Kidney epithelial cell (primary cell): ENCODE measurements around the gene ADAMTS4. TPM values are rescaled to one million over a fixed set of nuclear protein-coding genes. Genes with fewer than 3 reads are reported as not detected.

Experiments used
- DNase-seq: peaks from one replicate; pipeline ENCODE4 v3.0.0-alpha.2; 2010; ENCODE audit warnings: low read depth
- H3K27me3 ChIP-seq: 2 replicates; pipeline ENCODE4 v1.6.0; 2011; ENCODE audit warnings: low read length; ENCODE audit not compliant: control insufficient read depth, insufficient read depth
- H3K36me3 ChIP-seq: 2 replicates; pipeline ENCODE4 v1.5.1; 2011; ENCODE audit warnings: low read length; ENCODE audit not compliant: control insufficient read depth, insufficient read depth
- H3K4me3 ChIP-seq: 2 replicates; pipeline ENCODE4 v1.5.1; 2011; ENCODE audit warnings: low read depth, mild to moderate bottlenecking, control low read depth, low read length
- CTCF ChIP-seq: IDR thresholded peaks from 2 replicates; pipeline ENCODE4 v1.5.1; 2011; ENCODE audit warnings: mild to moderate bottlenecking, moderate library complexity, low read length, control low read depth, inconsistent platforms; ENCODE audit not compliant: insufficient read depth, poor library complexity, severe bottlenecking
- total RNA-seq: library from RNA; depleted of rRNA; stranded (reverse); fragments of >200 nt; gene quantifications from 2 replicates; pipeline ENCODE4 v1.2.3, GENCODE V29; 2015

ADAMTS4 gene
- total RNA-seq, 1 donor from 2014 or later = 0.33 TPM

- Histone ChIP-seq H3K27me3 (no peaks in the 10 kb centered on the region), H3K4me3 (no peak overlapping the region), H3K36me3 (no peaks in the 10 kb centered on the region)
- no peak for DNase-seq
- TF ChIP-seq CTCF = no peak
Observed at GRCh38 chr1:161145832-161146231, 53.0 kb downstream of the ADAMTS4 start.

GRCh38 chr1:161140755-161141400 lies 58.0 kb downstream of the ADAMTS4 start:
- H3K4me3 ChIP-seq = no peak overlapping the region
- DNase-seq = no peak
- TF ChIP-seq CTCF = no peak
- no peaks in the 10 kb centered on the region for H3K36me3 ChIP-seq
- H3K27me3 ChIP-seq = no peaks in the 10 kb centered on the region

GRCh38 chr1:161139766-161140165 lies 59.1 kb downstream of the ADAMTS4 start:
- H3K27me3 ChIP-seq = no peaks in the 10 kb centered on the region
- no peak for DNase-seq
- H3K4me3 ChIP-seq = no peak overlapping the region
- peak; percentile 60 for TF ChIP-seq CTCF
- no peaks in the 10 kb centered on the region for H3K36me3 ChIP-seq

GRCh38 chr1:161138431-161138830 lies 60.4 kb downstream of the ADAMTS4 start:
- Histone ChIP-seq H3K4me3 (no peak overlapping the region), H3K36me3 (no peaks in the 10 kb centered on the region), H3K27me3 (no peaks in the 10 kb centered on the region)
- DNase-seq = no peak
- TF ChIP-seq CTCF = no peak

GRCh38 chr1:161137881-161138280 lies 61.0 kb downstream of the ADAMTS4 start:
- Histone ChIP-seq H3K27me3 (no peaks in the 10 kb centered on the region), H3K4me3 (no peak overlapping the region), H3K36me3 (no peaks in the 10 kb centered on the region)
- no peak for TF ChIP-seq CTCF
- DNase-seq = no peak

Other genes starting within 250 kb of the ADAMTS4 start
- not detected in 2 replicates for gene ITLN2, start 244.2 kb downstream of the ADAMTS4 start, total RNA-seq
- gene F11R, start 177.9 kb downstream of the ADAMTS4 start, total RNA-seq = 81.7 and 87.0 TPM in 2 replicates
- gene TSTD1, start 160.1 kb downstream of the ADAMTS4 start, total RNA-seq = 112 and 116 TPM in 2 replicates
- 45.9 and 55.7 TPM in 2 replicates for gene USF1, start 153.1 kb downstream of the ADAMTS4 start, total RNA-seq
- gene ARHGAP30, start 129.2 kb downstream of the ADAMTS4 start, total RNA-seq = 0.07 and 0.42 TPM in 2 replicates
- gene NECTIN4, start 109.5 kb downstream of the ADAMTS4 start, total RNA-seq = 13.1 and 13.6 TPM in 2 replicates
- gene KLHDC9, start 100.7 kb downstream of the ADAMTS4 start, total RNA-seq = 2.9 and 3.1 TPM in 2 replicates
- 98.4 and 132 TPM in 2 replicates for gene PFDN2, start 81.0 kb downstream of the ADAMTS4 start, total RNA-seq
- gene NIT1, start 80.9 kb downstream of the ADAMTS4 start, total RNA-seq = 28.7 and 35.8 TPM in 2 replicates
- 29.3 and 42.1 TPM in 2 replicates for gene DEDD, start 66.4 kb downstream of the ADAMTS4 start, total RNA-seq
- 59.6 and 85.0 TPM in 2 replicates for gene UFC1, start 45.1 kb downstream of the ADAMTS4 start, total RNA-seq
- gene USP21, start 39.6 kb downstream of the ADAMTS4 start, total RNA-seq = 10.5 and 12.6 TPM in 2 replicates
- gene PPOX, start 32.6 kb downstream of the ADAMTS4 start, total RNA-seq = 20.4 and 28.3 TPM in 2 replicates
- 39.4 and 45.7 TPM in 2 replicates for gene B4GALT3, start 21.5 kb downstream of the ADAMTS4 start, total RNA-seq
- 92.4 and 96.9 TPM in 2 replicates for gene NDUFS2, start 3.3 kb upstream of the ADAMTS4 start, total RNA-seq
- not detected in 2 replicates for gene FCER1G, start 16.2 kb upstream of the ADAMTS4 start, total RNA-seq
- gene APOA2, start 24.6 kb upstream of the ADAMTS4 start, total RNA-seq = not detected in 2 replicates
- 6.2 and 8.0 TPM in 2 replicates for gene TOMM40L, start 27.0 kb upstream of the ADAMTS4 start, total RNA-seq
- gene NR1I3, start 39.1 kb upstream of the ADAMTS4 start, total RNA-seq = not detected in 2 replicates
- not detected in 2 replicates for gene PCP4L1, start 59.7 kb upstream of the ADAMTS4 start, total RNA-seq
- gene MPZ, start 110.9 kb upstream of the ADAMTS4 start, total RNA-seq = 0.14 and 0.54 TPM in 2 replicates
- 42.8 and 47.0 TPM in 2 replicates for gene SDHC, start 115.3 kb upstream of the ADAMTS4 start, total RNA-seq
- not detected in 2 replicates for gene CFAP126, start 168.8 kb upstream of the ADAMTS4 start, total RNA-seq